GM18517 (cell line): Measurements from ENCODE around the gene IL17RE.
"Not testable (repeated sequence)": the region's sequence is repeated elsewhere in the genome, so short reads cannot be mapped to it uniquely, and the experiment has no call there.

ENCODE experiments used
- ATAC-seq: cut with Tn5 transposase; IDR thresholded peaks from one replicate; pipeline ENCODE4 v1.9.1; 2021; ENCODE audit warnings: mild to moderate bottlenecking, moderate library complexity; ENCODE audit not compliant: unreplicated experiment

The IL17RE gene, protein sequence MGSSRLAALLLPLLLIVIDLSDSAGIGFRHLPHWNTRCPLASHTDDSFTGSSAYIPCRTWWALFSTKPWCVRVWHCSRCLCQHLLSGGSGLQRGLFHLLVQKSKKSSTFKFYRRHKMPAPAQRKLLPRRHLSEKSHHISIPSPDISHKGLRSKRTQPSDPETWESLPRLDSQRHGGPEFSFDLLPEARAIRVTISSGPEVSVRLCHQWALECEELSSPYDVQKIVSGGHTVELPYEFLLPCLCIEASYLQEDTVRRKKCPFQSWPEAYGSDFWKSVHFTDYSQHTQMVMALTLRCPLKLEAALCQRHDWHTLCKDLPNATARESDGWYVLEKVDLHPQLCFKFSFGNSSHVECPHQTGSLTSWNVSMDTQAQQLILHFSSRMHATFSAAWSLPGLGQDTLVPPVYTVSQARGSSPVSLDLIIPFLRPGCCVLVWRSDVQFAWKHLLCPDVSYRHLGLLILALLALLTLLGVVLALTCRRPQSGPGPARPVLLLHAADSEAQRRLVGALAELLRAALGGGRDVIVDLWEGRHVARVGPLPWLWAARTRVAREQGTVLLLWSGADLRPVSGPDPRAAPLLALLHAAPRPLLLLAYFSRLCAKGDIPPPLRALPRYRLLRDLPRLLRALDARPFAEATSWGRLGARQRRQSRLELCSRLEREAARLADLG

DNA sequence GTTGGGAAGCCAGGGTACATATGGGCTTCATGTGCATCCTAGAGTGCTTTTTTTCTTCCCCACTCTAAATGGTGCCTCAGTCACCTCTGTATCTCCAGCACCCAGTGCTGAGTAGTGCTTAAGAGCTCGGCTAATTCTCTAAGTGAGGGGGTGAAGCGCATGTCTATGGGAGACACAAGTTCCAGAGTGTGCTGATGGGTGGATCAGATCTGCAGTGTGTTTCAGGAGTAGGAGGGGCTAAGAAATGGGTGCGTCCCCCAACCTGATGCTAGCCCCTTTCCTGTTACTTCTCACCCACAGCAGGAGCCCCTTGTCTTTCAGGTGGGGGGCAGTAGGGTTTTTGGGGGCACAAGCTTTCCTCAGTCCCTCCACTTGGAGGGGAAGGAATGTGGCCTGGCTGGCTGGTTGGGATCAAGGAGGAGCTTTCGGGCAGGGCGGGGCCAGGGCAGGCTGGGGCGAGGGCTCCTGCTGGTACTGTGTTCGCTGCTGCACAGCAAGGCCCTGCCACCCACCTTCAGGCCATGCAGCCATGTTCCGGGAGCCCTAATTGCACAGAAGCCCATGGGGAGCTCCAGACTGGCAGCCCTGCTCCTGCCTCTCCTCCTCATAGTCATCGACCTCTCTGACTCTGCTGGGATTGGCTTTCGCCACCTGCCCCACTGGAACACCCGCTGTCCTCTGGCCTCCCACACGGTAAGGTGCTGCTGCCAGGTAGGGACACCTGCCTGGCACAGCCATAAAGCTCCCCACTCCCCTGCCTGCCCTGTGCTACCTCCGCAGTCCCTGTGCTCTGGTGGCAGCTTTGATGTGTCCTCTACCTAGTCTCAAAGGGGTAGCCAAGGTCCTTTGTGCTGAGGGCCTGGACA is at the start of gene IL17RE:
Gene IL17RE (plus strand): TSS at position 477 of the 866 bp plus-strand sequence. CDS start 85 bp downstream, at position 562.
- no peak for ATAC-seq

DNA sequence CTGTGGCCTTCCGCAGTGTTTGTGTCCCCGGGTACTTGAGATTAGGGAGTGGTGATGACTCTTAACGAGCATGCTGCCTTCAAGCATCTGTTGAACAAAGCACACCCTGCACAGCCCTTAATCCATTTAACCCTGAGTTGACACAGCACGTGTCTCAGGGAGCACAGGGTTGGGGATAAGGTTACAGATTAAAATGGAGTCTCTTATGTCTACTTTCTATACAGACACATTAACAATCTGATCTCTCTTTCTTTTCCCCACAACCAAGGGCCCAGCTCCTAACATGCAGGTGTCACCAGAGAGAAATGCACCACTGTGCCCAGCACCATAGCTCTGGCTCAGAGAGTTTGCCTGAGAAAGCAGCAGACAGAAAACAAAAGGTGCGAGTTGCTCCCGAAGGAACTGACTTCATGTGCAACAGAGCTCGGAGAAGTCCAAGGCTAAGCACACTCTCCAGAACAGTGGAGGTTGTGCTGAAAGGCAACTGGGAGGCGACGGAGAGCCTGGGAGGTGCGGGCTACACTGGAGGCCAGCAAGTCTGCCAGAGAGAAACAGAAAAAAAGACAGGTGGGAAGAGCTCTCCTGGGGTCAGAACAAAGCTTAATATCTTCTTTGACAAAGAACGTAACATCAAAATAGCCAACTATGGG is 48.2 kb upstream of the IL17RE start:
- ATAC-seq: not testable (repeated sequence)

DNA sequence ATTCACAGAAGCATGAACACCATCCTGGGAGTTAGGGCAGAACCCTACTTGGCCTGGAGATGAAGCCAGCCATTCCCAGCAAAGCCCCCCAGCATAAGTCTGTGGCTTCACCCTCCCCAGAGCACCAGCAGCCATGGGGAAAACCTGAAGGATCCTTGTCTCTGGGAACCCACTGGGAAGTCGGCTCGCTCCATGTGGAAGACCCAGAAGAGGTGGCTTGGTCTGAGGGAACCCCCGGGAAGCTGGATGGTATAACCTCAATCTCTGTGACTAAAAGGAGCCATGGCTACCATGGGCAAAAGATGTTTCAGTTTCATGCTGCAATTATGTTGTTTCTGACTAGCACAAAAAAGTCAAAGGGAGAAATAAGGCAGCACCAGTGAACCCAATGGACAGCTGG is 47.1 kb upstream of the IL17RE start:
- ATAC-seq: no peak

DNA sequence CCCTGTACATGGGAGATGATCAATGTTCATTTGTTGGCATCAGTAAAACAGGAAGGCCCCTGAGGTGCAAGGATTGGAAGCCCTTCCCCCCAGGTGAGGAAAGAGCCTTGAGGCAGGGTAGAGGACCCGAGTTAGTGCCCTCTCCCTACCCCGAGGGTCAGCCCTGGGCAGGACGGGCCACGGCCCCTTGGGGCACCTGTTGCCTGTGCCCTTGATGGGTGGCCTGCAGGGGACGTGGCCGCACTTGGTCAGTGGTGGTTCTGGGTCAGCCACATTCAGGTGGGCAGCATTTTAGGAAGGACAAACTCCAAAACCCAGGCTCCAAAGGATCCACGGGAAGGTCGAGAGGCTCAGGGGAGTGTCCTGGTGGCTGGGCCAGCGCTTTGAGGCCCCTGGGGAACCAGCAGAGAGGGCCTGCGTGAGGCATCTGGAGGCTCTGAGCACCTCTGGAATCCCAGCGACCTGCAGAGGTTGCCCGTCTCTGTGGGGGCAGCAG is 43.1 kb upstream of the IL17RE start:
- ATAC-seq: no peak

DNA sequence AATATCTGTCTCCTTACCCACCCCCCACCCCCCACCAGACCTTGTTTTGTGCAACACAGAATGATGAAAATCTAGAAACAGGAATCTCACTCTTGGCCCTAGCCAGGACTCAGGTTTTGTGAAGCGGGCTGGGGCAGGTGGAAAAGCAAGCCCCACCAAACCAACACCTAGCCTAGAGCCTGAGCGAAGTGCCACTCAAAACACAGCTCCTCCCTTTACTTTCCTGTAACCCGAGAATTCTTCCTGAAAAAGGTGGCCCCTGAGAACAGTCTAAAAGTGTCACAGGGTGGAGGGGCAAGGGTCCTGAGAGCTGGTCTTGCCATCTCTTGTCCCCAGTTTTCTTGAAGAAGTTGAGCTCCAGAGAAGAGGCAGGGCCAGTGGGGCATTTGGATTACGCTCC is 41.4 kb upstream of the IL17RE start:
- ATAC-seq: no peak

DNA sequence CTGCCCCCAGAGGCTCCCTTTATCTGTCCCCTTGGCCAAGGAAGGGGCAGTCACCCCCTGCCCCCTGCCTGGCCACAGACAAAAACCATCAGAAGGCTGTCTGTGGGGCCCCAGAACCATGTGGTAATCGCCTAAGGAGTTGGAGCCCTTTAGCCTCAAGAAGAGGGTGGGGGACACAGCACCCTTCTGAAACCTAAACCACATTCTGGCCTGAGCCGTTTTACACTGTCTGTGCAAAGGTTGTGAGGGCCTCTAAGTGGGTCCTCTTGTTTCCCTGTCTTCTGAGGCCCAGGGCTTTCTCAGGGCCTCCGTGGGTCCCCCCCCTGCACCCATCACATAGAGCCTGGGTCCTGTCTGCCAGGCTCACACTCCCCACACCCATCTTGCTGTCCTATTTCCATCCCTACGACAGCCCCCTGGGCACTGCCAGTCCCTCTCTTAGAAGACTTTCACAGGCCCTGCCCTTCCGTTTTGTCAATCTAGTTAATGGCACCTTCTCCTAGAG is 41.0 kb upstream of the IL17RE start:
- no peak for ATAC-seq

DNA sequence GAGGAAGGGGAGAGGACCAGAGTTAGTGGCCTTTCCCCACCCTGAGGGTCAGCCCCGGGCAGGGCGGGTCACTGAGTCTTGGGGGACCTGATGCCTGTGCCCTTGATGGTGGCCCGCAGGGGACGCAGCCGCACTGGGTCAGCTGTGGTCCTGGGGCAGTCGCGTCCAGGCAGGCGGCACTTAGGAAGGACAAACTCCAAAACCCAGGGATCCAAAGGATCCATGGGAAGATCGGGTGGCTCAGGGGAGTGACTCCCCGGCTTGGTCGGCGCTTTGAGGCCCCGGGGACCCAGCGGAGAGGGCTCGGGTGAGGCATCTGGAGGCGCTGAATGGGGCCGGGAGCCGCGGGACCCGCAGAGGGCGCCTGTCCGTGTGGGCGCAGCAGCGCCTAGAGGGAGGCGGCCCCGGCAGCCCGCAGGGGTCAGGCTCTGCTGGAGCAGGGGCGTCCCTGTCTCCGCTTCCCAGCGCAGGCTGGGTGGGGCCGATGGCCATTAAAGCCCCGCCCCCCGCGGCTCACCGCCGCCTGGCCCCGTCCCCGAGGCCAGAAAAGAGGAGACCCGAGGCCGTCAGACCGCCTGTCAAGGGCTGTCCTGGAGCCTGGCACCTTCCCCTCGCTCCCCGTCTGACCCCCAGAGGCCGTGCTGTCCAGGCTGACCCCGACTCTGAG is 40.1 kb upstream of the IL17RE start:
- no peak for ATAC-seq

DNA sequence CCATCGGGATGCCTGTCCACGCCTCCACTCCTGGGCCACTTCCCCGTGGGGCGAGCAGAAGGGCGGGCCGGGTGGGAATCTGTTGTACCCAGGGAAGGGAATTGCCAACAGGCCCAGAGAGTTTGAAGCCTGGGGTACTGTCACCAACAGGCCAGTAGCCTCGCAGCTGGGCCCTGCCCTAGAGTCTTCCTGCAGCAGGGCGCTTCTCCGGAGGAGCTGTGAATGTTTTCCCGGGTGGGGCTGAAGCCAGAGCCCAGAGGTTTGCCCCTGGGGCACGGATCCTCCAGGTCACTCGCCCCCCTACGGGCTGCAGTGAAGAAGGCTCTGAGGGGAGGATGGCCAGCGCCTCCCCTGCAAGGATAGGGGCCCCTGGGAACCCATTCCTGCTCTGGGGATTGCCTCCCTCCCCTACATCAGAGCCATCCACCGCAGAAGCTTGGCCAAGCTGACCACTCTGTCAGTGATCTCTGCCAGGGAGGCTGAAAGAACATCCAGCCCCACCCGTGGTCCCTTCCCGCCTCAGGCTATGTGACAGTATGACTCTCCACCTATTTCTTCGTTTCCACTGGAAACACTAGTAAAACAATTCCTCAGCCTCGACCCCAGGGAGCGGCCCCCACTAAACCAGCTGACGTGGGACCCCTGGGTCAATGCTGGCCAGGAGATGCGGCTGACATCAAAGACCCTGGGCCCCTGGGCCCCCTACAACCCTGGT is 39.4 kb upstream of the IL17RE start:
- no peak for ATAC-seq

DNA sequence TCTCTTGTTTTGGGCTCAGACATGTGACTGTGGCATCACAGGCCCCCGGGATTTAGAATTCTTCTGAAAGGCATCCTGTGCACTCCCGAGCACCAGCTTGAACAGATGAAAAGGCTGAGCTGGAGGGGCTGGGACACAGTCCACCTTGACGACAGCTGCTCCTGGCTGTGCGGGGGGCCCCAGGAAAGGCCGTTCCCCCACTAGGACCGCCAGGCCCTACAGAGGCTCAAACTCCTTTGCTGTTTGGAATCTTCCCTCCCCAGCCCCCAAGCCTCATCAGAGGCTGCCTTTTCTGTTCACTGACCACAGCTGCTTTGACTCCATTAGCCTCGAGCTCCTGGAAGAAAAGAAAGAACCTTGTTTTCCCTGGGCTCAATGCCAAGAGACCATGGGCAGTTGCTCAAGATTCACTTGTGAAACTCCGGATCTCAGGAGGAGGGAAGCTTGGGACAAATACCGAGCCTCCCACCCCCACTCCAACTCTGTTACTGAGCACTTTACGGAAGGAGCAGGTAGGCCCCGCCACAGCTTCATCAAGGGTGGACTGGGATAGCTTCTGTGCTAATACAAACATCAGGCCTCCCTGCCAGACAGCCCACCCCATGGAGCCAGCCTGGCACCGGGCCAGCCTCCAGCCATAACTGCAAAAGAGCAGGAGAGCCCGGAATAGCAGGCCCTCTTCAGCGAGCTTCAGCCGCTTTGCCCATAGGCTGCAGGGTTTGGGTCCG is 38.3 kb upstream of the IL17RE start:
- ATAC-seq: no peak

DNA sequence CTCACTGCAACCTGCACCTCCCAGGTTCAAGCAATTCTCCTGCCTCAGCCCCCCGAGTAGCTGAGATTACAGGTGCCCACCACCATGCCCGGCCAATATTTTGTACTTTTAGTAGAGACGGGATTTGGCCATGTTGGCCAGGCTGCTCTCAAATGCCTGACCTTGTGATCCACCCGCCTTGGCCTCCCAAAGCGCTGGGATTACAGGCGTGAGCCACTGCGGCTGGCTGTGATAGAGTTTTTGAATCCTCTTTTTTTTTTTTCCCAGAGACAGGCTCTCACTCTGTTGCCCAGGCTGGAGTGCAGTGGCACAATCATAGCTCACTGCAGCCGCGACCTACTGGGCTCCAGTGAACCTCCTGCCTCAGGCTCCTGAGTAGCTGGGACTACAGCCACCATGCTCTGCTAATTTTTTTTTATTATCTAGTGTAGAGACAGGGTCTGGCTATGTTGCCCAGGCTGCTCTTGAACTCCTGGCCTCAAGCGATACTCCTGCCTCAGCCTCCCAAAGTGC is 37.5 kb upstream of the IL17RE start:
- not testable (repeated sequence) for ATAC-seq

DNA sequence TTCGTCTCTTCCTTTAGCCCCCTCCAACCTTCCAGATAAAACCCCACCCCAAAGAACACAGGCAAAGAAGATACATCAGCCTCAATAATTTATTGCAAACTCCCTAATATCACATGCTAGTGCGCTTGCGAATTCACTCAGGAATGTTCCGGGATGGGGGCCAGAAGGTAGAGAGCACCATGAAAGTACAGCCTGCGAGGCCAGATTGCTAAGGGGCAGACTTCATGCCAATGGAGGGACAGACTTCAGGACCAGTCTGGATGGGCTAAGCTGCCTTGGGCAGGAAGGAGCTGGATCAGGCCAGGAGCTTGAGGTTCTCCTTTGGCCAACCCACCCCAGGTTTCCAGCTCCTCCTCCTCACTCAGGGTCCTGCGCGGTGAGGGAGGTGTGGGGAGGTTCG is 36.0 kb upstream of the IL17RE start:
- ATAC-seq: no peak

DNA sequence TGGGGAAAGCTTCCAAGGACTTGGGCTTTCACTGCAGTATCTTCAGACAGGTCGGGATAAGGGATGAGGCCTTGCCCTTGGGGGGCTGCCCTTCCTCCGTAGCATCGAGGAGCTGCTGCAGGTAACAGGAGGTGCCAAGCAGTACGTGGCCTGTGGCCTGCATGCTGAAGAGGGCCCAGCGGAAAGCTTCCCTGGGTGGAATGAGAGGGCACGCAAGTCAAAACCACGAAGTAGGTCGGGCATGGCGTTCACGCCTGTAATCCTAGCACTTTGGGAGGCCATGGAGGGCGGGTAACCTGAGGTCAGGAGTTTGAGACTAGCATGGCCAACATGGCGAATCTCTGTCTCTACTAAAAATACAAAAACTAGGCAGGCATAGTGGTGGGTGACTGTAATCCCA is 35.5 kb upstream of the IL17RE start:
- ATAC-seq: no peak

DNA sequence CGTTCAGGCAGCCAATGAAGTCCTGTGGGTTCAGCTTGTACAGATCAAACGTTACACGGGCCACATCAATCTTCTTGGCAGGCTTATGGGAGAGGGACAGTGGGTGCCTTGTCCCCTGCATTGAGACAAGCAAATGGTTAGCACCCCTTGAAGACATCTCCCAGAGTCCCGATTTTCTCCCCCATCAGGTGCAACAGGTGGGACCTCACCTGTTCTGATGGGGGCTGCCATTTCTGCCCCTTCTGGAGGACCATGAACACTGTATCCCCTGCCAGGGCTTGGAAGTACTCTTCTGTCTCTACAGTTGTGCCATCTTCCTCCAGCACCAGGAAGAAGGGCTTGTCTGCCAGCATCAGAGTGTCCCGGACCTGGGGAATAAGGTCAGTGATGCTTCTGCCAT is 32.7 kb upstream of the IL17RE start:
- ATAC-seq: no peak

DNA sequence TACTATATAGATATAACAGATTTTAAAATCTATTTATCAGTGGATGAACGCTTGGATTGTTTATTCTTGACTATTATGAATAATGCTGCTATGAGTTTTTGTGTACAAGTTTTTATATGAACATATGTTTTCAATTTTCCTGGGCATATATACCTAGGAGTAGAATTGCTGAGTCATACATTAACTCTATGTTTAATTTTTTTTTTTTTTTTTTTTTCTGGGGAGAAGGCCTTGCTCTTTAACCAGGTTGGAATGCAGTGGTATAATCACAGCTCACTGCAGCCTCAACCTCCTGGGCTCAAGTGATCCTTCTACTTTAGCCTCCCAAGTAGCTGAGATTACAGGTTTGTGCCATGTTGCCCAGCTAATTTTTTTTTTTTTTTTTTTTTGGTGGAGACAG is 31.7 kb upstream of the IL17RE start:
- ATAC-seq: no peak

DNA sequence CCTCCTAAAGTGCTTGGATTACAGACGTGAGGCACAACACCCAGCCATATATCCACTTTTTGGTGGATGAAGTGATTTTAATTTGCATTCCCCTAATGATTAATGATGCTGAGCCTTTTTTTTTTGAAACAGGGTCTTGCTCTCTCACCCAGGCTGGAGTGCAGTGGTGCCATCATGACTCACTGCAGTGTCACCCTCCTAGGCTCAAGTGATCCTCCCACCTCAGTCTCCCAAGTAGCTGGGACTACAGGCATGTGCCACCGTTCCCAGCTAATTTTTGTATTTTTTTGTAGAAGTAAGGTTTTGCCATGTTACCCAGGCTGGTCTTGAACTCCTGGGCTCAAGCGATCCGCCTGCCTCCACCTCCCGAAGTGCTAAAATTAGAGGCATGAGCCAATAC is 30.6 kb upstream of the IL17RE start:
- ATAC-seq: not testable (repeated sequence)

DNA sequence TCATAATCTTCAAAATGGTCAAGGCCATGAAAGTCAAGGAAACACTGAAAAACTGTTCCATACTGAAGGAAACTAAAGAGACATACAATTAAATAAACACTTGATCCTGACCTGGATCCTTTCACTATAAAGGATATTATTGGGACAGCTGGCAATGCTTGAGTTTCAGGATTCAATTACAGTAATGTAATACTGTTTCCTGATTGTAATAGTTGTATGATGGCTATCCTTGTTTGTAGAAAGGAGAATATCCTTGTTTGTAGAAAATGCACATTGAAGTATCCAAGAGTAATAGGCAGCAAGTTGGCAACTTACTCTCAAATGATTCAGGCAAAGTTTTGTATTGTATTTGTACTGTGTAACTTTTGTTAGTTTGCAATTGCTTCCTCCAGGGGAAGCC is 27.2 kb upstream of the IL17RE start:
- no peak for ATAC-seq

DNA sequence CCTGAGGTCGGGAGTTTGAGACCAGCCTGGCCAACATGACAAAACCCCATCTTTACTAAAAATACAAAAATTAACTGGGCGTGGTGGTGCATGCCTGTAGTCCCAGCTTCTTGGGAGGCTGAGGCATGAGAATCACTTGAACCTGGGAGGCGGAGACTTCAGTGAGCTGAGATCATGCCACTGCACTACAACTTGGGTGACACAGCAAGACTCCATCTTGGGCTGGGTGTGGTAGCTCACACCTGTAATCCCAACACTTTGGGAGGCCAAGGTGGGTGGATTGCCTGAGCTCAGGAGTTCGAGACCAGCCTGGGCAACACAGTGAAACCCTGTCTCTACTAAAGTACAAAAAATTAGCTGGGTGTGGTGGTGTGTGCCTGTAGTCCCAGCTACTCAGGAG is 26.4 kb upstream of the IL17RE start:
- ATAC-seq: not testable (repeated sequence)

DNA sequence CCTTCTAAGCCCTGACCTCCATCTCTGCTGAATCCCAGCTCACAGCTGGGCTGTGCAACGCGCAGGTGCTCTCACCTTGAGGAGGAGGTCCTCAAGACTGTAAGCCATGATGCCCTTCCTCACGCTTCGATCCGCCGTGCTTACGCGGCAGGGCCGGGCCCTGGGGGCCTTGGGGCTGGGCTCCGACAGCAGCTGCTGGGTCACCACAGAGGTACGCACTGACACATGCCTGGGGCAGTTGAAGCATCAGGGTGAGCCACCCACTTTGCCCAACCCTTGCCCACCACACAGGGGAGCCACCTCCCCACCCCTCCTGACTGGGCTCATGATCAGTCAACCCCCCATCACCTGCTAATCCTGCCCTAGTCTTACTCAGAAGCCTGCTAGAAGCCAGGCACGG is 25.7 kb upstream of the IL17RE start:
- no peak for ATAC-seq

DNA sequence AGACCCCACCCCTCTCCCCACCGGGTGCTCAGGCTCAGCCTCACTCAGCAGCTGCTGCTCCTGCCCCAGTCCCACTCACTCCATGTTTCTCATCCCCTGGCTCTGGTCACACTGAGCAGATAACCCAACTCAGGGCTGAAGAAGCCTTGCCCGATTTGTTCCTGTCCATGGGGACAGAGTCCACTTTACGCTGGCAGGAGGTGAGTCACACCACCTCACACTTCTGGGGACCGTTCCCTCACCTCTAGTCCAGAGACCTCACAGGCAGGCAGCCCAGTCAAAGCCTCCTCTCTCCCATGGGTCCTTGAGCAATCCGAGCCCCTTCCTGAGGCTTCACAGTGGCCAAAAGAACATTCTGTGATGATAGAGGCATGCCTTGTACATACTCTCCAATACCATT is 23.9 kb upstream of the IL17RE start:
- ATAC-seq: no peak
